Mucosa of gallbladder (tissue), 1 donor: ENCODE results near the gene PIK3C3. TPM values are rescaled to one million over a fixed set of nuclear protein-coding genes. Genes with fewer than 3 reads are reported as not detected.

Experiments
- DNase-seq: peaks from one replicate; pipeline ENCODE4 v3.0.0-alpha.2; 2020; ENCODE audit warnings: low spot score
- total RNA-seq: library from RNA; stranded (reverse); gene quantifications from one replicate; pipeline ENCODE4 v1.2.1, GENCODE V29; 2021
- donor health status: DM: no; HTN: no; CAD: no.

Gene PIK3C3
- total RNA-seq, 1 donor from 2014 or later, result 45.6 TPM

DNA sequence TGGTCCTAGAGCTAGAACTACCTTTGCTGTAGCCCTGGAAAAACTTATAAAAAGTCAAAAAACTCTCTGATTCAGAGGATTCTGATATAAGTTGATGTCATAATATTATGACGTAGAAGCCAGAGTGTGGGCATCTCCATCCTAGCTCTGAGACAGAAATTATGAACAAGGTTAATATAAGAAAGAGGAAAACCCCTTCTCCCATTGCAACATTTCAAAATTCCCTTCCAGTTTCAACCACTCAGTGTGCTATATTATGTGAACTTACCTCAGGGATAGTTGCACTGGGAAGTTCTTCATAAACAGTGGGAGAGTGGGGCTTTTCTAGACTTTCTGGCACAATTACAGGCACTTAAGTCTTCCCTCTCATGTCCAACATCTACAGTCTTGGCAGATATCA lies 171.6 kb downstream of the PIK3C3 start:
- no peak for DNase-seq

DNA sequence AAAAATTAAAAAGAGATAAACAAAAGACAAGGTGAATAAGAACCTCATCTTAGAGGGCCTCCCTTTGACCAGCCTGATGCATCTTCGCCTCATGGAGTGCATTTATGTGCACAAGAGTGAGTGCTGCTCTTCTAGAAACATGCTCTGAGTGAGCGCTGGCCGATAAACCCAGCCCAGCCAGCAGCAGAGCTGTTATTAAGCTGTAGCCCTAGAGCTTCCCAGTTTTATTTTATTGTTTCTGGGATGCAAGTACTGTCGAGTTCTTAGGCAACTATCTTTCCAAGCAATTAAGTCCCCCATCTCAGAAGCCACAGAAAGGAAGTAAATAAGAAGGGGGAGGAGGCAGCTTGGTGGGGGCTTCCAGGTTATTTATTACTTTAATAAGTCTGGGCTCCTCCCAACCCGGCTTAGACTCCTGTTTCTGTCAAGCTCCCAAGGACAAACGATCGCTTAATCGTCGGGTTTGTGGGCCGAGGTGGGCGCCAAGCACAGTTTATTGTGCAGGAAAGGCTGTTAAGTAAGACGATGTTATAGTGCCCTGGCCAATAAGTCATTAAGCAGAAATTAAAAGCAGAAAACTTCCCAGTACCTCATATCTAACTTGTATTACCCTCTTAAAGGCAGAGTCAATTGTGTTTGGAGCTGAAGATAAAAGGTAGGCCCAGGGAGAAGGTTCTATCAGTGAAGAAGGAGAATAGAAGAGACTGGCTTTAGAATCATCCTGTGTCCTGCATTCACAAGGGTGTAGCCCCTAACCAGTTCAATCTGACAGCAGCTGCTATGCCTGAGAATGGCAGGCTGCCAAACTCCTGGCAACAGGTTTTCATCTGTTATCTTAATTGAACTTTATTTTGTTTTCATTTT lies 176.3 kb downstream of the PIK3C3 start:
- DNase-seq, result no peak

DNA sequence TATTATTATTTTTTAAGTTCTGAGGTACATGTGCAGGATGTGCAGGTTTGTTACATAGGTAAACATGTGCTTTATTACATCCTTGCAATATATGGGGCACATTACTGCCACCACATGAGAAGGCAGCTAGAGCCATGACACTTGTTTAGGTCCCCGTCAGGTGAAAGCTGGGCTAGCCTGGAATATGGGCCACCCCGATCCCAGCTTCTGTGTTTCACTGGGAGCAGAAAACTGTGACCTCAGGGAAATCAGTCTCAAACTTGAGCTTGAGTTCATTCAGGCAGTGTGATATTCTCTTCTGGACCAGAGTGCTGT lies 176.9 kb downstream of the PIK3C3 start:
- no peak for DNase-seq
